Natural killer cell (primary cell): ENCODE data around the gene BYSL. TPM values are rescaled to one million over a fixed set of nuclear protein-coding genes. Genes with fewer than 3 reads are reported as not detected.

Source experiments
- ATAC-seq, 3 donors: fragments of 150-1000 bp in 2 of 3; fragments of 200-7000 bp in 1 of 3; cut with Tn5 transposase; 1 replicate in 1 of 3; 2 replicates in 2 of 3; pipeline ENCODE4 v1.10.0; 2021; ENCODE audit warnings: mild to moderate bottlenecking in 2 of 3, moderate library complexity in 2 of 3
- DNase-seq, 2 donors: peaks; one replicate each; pipeline versions ENCODE4 v3.0.0 to v3.0.0-alpha.2; 2013 to 2021; ENCODE audit warnings: mixed read lengths in 1 of 2
- H3K27ac ChIP-seq: one replicate; pipeline ENCODE4 v1.5.1; 2013; ENCODE audit warnings: mild to moderate bottlenecking, low read length
- H3K27me3 ChIP-seq: one replicate; pipeline ENCODE4 v1.6.1; 2013; ENCODE audit warnings: low read length; ENCODE audit not compliant: control insufficient read depth, insufficient read depth
- H3K36me3 ChIP-seq: one replicate; pipeline ENCODE4 v1.6.1; 2013; ENCODE audit warnings: low read length; ENCODE audit not compliant: control insufficient read depth, insufficient read depth
- H3K4me1 ChIP-seq: one replicate; pipeline ENCODE4 v1.6.1; 2013; ENCODE audit warnings: low read length; ENCODE audit not compliant: control insufficient read depth, insufficient read depth
- H3K4me3 ChIP-seq: one replicate; pipeline ENCODE4 v1.5.1; 2013; ENCODE audit warnings: low read length
- H3K9me3 ChIP-seq: one replicate; pipeline ENCODE4 v1.6.1; 2013; ENCODE audit warnings: low read length; ENCODE audit not compliant: control insufficient read depth, insufficient read depth
- H3K27ac Mint-ChIP-seq, 2 donors: one replicate each; pipeline ENCODE4 v1.8.0; 2022; ENCODE audit warnings: mild to moderate bottlenecking in 2 of 2, mixed read lengths in 2 of 2, moderate library complexity in 1 of 2
- H3K27me3 Mint-ChIP-seq, 2 donors: one replicate each; pipeline ENCODE4 v1.8.0; 2022; ENCODE audit warnings: low read depth in 2 of 2, mixed read lengths in 2 of 2
- H3K36me3 Mint-ChIP-seq: one replicate; pipeline ENCODE4 v1.8.0; 2022; ENCODE audit warnings: mixed read lengths
- H3K4me1 Mint-ChIP-seq, 2 donors: one replicate each; pipeline ENCODE4 v1.8.0; 2022; ENCODE audit warnings: mixed read lengths in 2 of 2
- H3K4me3 Mint-ChIP-seq: one replicate; pipeline ENCODE4 v1.8.0; 2022; ENCODE audit warnings: mild to moderate bottlenecking, moderate library complexity, mixed read lengths
- H3K9me3 Mint-ChIP-seq, 2 donors: one replicate each; pipeline ENCODE4 v1.8.0; 2022; ENCODE audit warnings: mixed read lengths in 2 of 2
- WGBS: methylation state at CpG from one replicate; pipeline ENCODE4 v1.1.7; 2013; ENCODE audit warnings: missing lambda C conversion rate; ENCODE audit not compliant: insufficient coverage; 5-methylcytosine and 5-hydroxymethylcytosine counted together
- intact Hi-C: fragments of 100-400 bp; cut with micrococcal nuclease; formaldehyde crosslinking; loops from one replicate; pipeline ENCODE4 v1.14.2; 2022
- total RNA-seq, 4 donors: library from RNA; stranded (reverse); fragments of 120-200 nt in 1 of 4; gene quantifications; one replicate each; pipeline versions ENCODE4 v1.2.3 to v1.2.4, GENCODE V29; 2013 to 2022
- TF ChIP-seq, protein P1 (sequence below): fragments of 200-600 bp; IDR thresholded peaks from one replicate; pipeline ENCODE4 v1.8.0; 2022; ENCODE audit warnings: antibody characterized with exemption

BYSL gene
- total RNA-seq, 3 donors from 2014 or later (not counting 1 experiment from before 2014, with no cell fraction given): 5.4 to 11.6 (median 5.7) TPM

DNA sequence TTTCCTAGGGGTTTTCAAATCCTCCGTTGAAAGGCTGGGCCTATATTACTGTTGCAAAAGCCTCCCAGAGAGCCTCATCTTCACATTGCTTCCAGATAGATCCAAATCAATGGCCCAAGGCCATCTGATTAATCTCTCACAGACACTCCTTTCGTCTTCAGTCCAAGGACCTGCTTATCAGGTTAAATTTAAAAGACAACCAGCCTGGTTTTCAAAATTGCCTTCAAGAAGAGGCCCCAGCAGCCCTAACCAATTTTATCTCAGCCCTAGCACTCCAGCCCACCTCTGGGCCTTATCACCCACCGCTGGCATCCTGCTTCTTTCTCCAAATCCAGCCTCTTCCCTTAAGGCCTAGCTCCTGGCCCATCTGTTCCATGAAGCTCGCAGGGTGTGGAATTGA is 35.8 kb downstream of the BYSL start:
- Histone ChIP-seq H3K9me3 (no peaks in the 10 kb centered on the region), H3K27ac (no peak overlapping the region), H3K36me3 (peaks cover 12% of the 10 kb centered on the region), H3K4me3 (no peak overlapping the region), H3K4me1 (peaks cover 44% of the 10 kb centered on the region), H3K27me3 (no peaks in the 10 kb centered on the region)
- Mint-ChIP-seq H3K27ac (peak overlapping the region; percentile 75 to 78), H3K4me1 (peaks cover 60 to 74% of the 10 kb centered on the region in 2 donors), H3K9me3 (no peaks in the 10 kb centered on the region), H3K36me3 (no peaks in the 10 kb centered on the region), H3K27me3 (no peaks in the 10 kb centered on the region), H3K4me3 (no peak overlapping the region)
- intact Hi-C loops: no loop called here
- ATAC-seq (no peak), DNase-seq (no peak)
- TF ChIP-seq, protein P1, sequence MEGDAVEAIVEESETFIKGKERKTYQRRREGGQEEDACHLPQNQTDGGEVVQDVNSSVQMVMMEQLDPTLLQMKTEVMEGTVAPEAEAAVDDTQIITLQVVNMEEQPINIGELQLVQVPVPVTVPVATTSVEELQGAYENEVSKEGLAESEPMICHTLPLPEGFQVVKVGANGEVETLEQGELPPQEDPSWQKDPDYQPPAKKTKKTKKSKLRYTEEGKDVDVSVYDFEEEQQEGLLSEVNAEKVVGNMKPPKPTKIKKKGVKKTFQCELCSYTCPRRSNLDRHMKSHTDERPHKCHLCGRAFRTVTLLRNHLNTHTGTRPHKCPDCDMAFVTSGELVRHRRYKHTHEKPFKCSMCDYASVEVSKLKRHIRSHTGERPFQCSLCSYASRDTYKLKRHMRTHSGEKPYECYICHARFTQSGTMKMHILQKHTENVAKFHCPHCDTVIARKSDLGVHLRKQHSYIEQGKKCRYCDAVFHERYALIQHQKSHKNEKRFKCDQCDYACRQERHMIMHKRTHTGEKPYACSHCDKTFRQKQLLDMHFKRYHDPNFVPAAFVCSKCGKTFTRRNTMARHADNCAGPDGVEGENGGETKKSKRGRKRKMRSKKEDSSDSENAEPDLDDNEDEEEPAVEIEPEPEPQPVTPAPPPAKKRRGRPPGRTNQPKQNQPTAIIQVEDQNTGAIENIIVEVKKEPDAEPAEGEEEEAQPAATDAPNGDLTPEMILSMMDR: no peak
- WGBS: 80% methylated on average over 3 of the region's 4 CpGs

DNA sequence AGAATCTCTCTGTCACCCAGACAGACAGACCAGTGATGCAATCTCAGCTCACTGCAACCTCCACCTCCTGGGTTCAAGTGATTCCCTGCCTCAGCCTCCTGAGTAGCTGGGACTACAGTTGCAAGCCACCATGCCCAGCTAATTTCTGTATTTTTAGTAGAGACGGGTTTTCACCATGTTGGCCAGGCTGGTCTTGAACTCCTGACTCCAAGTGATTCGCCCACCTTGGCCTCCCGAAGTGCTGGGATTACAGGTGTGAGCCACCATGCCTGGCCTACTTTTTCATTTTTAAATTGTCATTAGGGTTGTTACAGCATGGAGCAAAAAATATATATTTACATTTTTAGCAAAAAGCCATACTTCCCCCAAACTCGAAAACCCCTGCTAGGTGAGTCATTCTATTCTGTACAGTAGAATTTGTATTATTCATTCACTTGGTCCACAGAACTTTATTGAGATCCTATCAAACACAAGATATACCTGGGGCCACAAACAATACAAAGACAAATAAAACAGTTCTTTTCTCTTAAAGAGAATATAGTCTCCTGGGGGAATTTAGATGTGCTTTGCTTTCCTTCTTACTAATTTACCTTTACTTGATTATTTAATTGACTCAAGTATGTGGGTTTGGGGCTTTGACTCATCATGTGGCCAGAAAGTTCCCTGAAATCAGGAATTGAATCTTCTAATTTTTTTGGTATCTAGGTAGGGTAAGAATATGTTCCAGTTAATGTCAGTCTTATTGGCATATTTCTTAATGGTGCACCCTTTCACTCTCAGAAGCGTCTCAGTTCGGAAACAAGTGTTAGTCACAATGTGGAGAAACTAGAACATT is 36.9 kb downstream of the BYSL start:
- no peak for DNase-seq
- no peaks in the 10 kb centered on the region for H3K9me3 Mint-ChIP-seq
- ATAC-seq: no peak
- Histone ChIP-seq H3K4me3 (no peak overlapping the region), H3K9me3 (no peaks in the 10 kb centered on the region), H3K4me1 (peaks cover 50% of the 10 kb centered on the region), H3K27me3 (no peaks in the 10 kb centered on the region), H3K36me3 (peaks cover 6% of the 10 kb centered on the region), H3K27ac (peak overlapping the region; percentile 11)
- no peaks in the 10 kb centered on the region for H3K36me3 Mint-ChIP-seq
- intact Hi-C loops: no loop called here
- H3K27ac Mint-ChIP-seq: peak overlapping the region; percentile 75 to 78
- H3K27me3 Mint-ChIP-seq: no peaks in the 10 kb centered on the region
- WGBS: 97% methylated on average over 5 of the region's 6 CpGs
- H3K4me1 Mint-ChIP-seq: peaks cover 61 to 69% of the 10 kb centered on the region in 2 donors
- H3K4me3 Mint-ChIP-seq: peak overlapping the region; percentile 43
- TF ChIP-seq, protein P1: no peak

DNA sequence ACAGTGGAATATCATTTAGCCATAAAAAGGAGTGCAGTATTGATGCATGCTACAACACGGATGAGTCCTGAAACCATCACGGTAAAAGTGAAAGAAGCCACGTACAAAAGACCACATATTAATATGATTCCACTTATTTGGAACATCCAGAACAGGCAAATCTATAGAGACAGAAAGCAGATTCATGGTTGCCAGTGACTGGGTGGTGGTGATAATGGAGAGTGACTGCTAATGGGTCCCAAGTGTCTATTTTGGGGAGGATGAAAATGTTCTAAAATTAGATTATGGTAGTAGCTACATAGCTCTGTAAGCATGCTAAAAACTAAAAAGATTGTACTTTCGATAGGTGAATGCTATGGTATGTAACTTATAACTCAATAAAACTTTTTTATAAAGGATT is 38.7 kb downstream of the BYSL start:
- Mint-ChIP-seq H3K9me3 (no peaks in the 10 kb centered on the region), H3K27ac (peak overlapping the region; percentile 75 to 87), H3K36me3 (no peaks in the 10 kb centered on the region), H3K27me3 (no peaks in the 10 kb centered on the region), H3K4me1 (peaks cover 64 to 74% of the 10 kb centered on the region in 2 donors), H3K4me3 (peak overlapping the region; percentile 59)
- no peak for DNase-seq
- no peak overlapping the region for H3K27ac ChIP-seq
- WGBS: 40% methylated on average over 3 of the region's 4 CpGs
- no peaks in the 10 kb centered on the region for H3K27me3 ChIP-seq
- ATAC-seq: no peak
- intact Hi-C loops: no loop called here
- TF ChIP-seq, protein P1: no peak
- H3K36me3 ChIP-seq: peaks cover 9% of the 10 kb centered on the region
- peaks cover 59% of the 10 kb centered on the region for H3K4me1 ChIP-seq
- H3K9me3 ChIP-seq: no peaks in the 10 kb centered on the region
- H3K4me3 ChIP-seq: no peak overlapping the region
